ENCODE measurements around the gene ARHGAP26. TPM values are rescaled to one million over a fixed set of nuclear protein-coding genes. Genes with fewer than 3 reads are reported as not detected.

Gene ARHGAP26
- total RNA-seq, 1 donor, result 7.6 TPM

DNA sequence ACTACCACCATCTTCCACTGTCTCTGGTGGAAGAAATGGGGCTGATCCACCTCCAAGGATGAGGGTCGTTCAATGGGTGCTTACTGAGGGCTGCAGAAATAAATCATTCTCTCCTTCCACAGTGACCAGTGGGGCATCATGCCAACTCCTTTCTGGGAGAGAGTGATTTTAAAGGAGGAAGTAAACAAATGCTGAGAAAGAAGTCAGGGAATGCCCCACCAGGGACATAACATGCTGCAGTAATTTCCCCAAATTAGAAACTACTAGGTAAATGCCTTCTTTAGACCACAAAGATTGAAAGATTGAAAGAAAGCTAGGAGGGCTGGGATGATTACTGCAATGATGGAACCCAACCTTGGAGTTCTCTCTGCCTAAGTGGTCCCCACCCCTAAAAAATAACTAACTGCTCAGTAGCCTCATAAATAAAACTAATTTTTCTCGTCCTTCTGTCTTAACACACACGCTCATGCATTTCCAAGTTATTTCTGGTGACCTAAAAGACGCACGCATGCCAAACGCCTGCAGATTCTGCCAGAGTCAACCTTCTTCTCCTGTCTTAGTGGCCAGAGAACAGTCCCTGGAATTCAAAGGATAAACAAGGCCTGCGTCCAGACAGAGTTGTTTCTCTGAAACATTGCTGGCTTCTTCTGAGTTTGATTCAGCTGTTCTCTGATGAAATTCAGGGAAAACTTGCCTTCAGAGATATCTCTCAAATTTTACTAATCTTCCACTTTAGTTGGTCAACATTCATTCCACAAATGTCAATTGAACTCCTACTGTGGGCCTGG, 383.3 kb downstream of the ARHGAP26 start:
- Histone ChIP-seq H3K36me3 (ENCODE audit: insufficient read depth, low read length) (no peaks in the 10 kb centered on the region), H3K9me3 (ENCODE audit: low read depth, low read length) (no peaks in the 10 kb centered on the region), H3K27ac (ENCODE audit: low read depth, low read length) (peak overlapping the region; percentile 93), H3K4me2 (ENCODE audit: insufficient read depth, low read length) (peak overlapping the region; percentile 56), H3K4me3 (ENCODE audit: insufficient read depth, low read length) (peak overlapping the region; percentile 12), H4K20me1 (ENCODE audit: insufficient read depth, low read length) (no peaks in the 10 kb centered on the region), H3K27me3 (ENCODE audit: insufficient read depth, low read length) (no peaks in the 10 kb centered on the region), H2AFZ (ENCODE audit: low read length) (no peak overlapping the region), H3K4me1 (ENCODE audit: insufficient read depth, low read length) (peaks cover 47% of the 10 kb centered on the region), H3K79me2 (ENCODE audit: insufficient read depth, low read length) (no peaks in the 10 kb centered on the region)
- no peak for DNase-seq (ENCODE audit: insufficient read length, low spot score, missing footprints)
- TF ChIP-seq CTCF (IDR thresholded peaks at IDR 0.05; ENCODE audit: extremely low read depth, low read depth, low read length), result no peak

DNA sequence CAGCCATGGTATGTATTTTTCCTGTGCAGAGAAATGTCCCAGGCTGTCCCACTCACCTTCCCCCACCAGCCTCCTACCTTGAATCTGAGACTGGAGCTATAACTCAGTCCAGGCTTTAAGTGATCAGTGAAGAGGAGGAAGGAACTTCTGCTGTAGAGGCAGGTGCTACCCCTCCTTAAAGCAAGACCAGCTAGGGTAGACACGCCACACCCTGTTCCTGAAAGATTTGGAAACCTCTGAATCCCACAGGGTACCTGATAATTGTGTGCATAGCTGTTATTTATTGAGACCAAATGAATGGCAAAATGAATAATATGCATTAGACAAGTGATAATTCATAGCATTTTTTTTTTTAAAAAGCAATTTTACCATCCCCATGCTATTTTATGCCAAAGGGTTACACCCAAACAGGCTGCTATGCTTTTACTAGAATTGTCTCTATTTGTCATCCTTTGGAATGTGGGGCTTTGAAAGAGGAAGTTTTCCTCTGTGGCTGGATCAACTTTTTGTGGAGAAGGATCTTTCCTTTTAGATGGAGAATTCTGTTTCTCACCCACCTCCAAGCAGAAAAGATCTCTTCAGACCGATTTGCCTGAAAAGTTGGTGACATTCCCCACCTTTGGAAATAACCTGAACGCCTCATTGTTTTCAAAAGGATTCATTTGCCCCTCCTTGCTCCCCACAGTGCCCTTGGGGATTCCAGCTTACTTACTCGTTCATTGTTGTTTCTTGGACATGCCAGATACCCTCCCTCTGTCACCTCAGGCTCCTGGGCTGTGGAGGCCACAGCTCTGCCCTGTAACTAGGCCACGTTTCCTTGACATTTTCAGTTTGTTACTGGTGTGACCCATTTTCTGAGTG, 384.6 kb downstream of the ARHGAP26 start:
- H2AFZ ChIP-seq (ENCODE audit: low read length), result peak overlapping the region; percentile 16
- H3K36me3 ChIP-seq (ENCODE audit: insufficient read depth, low read length), result no peaks in the 10 kb centered on the region
- peak overlapping the region; percentile 56 for H3K4me2 ChIP-seq (ENCODE audit: insufficient read depth, low read length)
- H3K4me3 ChIP-seq (ENCODE audit: insufficient read depth, low read length), result peak overlapping the region; percentile 34
- H3K27me3 ChIP-seq (ENCODE audit: insufficient read depth, low read length), result no peaks in the 10 kb centered on the region
- no peaks in the 10 kb centered on the region for H4K20me1 ChIP-seq (ENCODE audit: insufficient read depth, low read length)
- H3K9me3 ChIP-seq (ENCODE audit: low read depth, low read length), result no peaks in the 10 kb centered on the region
- H3K79me2 ChIP-seq (ENCODE audit: insufficient read depth, low read length), result no peaks in the 10 kb centered on the region
- H3K4me1 ChIP-seq (ENCODE audit: insufficient read depth, low read length), result peaks cover 39% of the 10 kb centered on the region
- TF ChIP-seq CTCF (IDR thresholded peaks at IDR 0.05; ENCODE audit: extremely low read depth, low read depth, low read length), result no peak
- no peak for DNase-seq (ENCODE audit: insufficient read length, low spot score, missing footprints)
- peak overlapping the region; percentile 93 for H3K27ac ChIP-seq (ENCODE audit: low read depth, low read length)

- H2AFZ ChIP-seq (ENCODE audit: low read length), result peak overlapping the region; percentile 16
Observed at GRCh38 chr5:143155455-143155854, 385.3 kb downstream of the ARHGAP26 start.

More at GRCh38 chr5:143155455-143155854, 385.3 kb downstream of the ARHGAP26 start:
- Histone ChIP-seq H3K27ac (ENCODE audit: low read depth, low read length) (peak overlapping the region; percentile 93), H3K4me1 (ENCODE audit: insufficient read depth, low read length) (peaks cover 39% of the 10 kb centered on the region), H3K36me3 (ENCODE audit: insufficient read depth, low read length) (no peaks in the 10 kb centered on the region), H3K4me3 (ENCODE audit: insufficient read depth, low read length) (no peak overlapping the region), H3K79me2 (ENCODE audit: insufficient read depth, low read length) (no peaks in the 10 kb centered on the region), H3K4me2 (ENCODE audit: insufficient read depth, low read length) (peak overlapping the region; percentile 56), H3K27me3 (ENCODE audit: insufficient read depth, low read length) (no peaks in the 10 kb centered on the region), H4K20me1 (ENCODE audit: insufficient read depth, low read length) (no peaks in the 10 kb centered on the region), H3K9me3 (ENCODE audit: low read depth, low read length) (no peaks in the 10 kb centered on the region)
- no peak for DNase-seq (ENCODE audit: insufficient read length, low spot score, missing footprints)
- TF ChIP-seq CTCF (IDR thresholded peaks at IDR 0.05; ENCODE audit: extremely low read depth, low read depth, low read length), result no peak
